Caco-2 (cell line): ENCODE measurements around the gene LRRC40. TPM values are rescaled to one million over a fixed set of nuclear protein-coding genes. Genes with fewer than 3 reads are reported as not detected.

ENCODE experiments used
- BruUV-seq: library from RNA; stranded (reverse); fragments of 400-500 nt; replicated peaks from 2 replicates; lab custom pipeline; 2021; lab: Mats Ljungman, UMichigan
- CTCF ChIA-PET: fragments of 300-600 bp; sonication (Branson Sonifier 250); formaldehyde crosslinking; loops from one replicate; lab custom pipeline; 2022; ENCODE audit warnings: antibody characterized with exemption; lab: Charles Lee
- POLR2A ChIA-PET: fragments of 300-600 bp; sonication (Branson Sonifier 250); formaldehyde crosslinking; loops from one replicate; lab custom pipeline; 2022; ENCODE audit warnings: antibody characterized with exemption; lab: Charles Lee
- DNase-seq, 2 experiments: peaks; one replicate each; pipeline versions ENCODE4 v3.0.0 to v3.0.0-alpha.2; 2020 to 2022
- H3K27me3 ChIP-seq: replicated peaks from 2 replicates; pipeline ENCODE4 v1.6.0; 2011; ENCODE audit warnings: low read length; ENCODE audit not compliant: control insufficient read depth, insufficient read depth
- H3K36me3 ChIP-seq: 2 replicates; pipeline ENCODE4 v1.5.1; 2011; ENCODE audit warnings: low read length; ENCODE audit not compliant: control insufficient read depth, insufficient read depth
- H3K4me1 ChIP-seq: fragments of 250-450 bp; sonication (Bioruptor Pico); 2 replicates; pipeline ENCODE4 v1.5.1; 2020; ENCODE audit warnings: mild to moderate bottlenecking
- H3K4me3 ChIP-seq: 2 replicates; pipeline ENCODE4 v1.5.1; 2011; ENCODE audit warnings: low read depth, mild to moderate bottlenecking, control low read depth, low read length
- H3K9me3 ChIP-seq: fragments of 250-450 bp; sonication (Bioruptor Pico); 2 replicates; pipeline ENCODE4 v1.5.1; 2020; ENCODE audit warnings: mild to moderate bottlenecking, moderate library complexity
- H3K27ac Mint-ChIP-seq: one replicate; pipeline ENCODE4 v1.8.0; 2022; ENCODE audit warnings: mixed read lengths; ENCODE audit not compliant: unreplicated experiment
- H3K27me3 Mint-ChIP-seq: one replicate; pipeline ENCODE4 v1.8.0; 2022; ENCODE audit warnings: mixed read lengths; ENCODE audit not compliant: insufficient read depth, unreplicated experiment
- H3K36me3 Mint-ChIP-seq: one replicate; pipeline ENCODE4 v1.8.0; 2022; ENCODE audit warnings: mild to moderate bottlenecking, mixed read lengths; ENCODE audit not compliant: insufficient read depth, unreplicated experiment
- H3K4me1 Mint-ChIP-seq: one replicate; pipeline ENCODE4 v1.8.0; 2022; ENCODE audit warnings: low read depth, mixed read lengths; ENCODE audit not compliant: unreplicated experiment
- H3K4me3 Mint-ChIP-seq: one replicate; pipeline ENCODE4 v1.8.0; 2022; ENCODE audit warnings: mild to moderate bottlenecking, moderate library complexity, mixed read lengths; ENCODE audit not compliant: unreplicated experiment
- H3K9me3 Mint-ChIP-seq: one replicate; pipeline ENCODE4 v1.8.0; 2022; ENCODE audit warnings: mixed read lengths; ENCODE audit not compliant: unreplicated experiment
- CTCF ChIP-seq, 2 experiments: fragments of 200-600 bp in 1 of 2; IDR thresholded peaks; 1 replicate in 1 of 2; 2 replicates in 1 of 2; pipeline versions ENCODE4 v1.5.1 to v1.8.0; 2011 to 2022; ENCODE audit warnings: antibody characterized with exemption in 1 of 2, control low read depth in 1 of 2, inconsistent platforms in 1 of 2, low read depth in 1 of 2, low read length in 1 of 2, mild to moderate bottlenecking in 1 of 2, moderate library complexity in 1 of 2; ENCODE audit not compliant: insufficient read depth in 1 of 2, severe bottlenecking in 1 of 2, unreplicated experiment in 1 of 2
- intact Hi-C: fragments of 100-400 bp; cut with micrococcal nuclease; formaldehyde crosslinking; loops from one replicate; pipeline ENCODE4 v1.10.0; 2022; ENCODE audit not compliant: unreplicated experiment
- total RNA-seq: library from RNA; stranded (reverse); gene quantifications from 2 replicates; pipeline ENCODE4 v1.2.3, GENCODE V29; 2022

The LRRC40 gene
- total RNA-seq, 1 experiment from 2014 or later, result 15.6 TPM

- Mint-ChIP-seq H3K36me3 (no peaks in the 10 kb centered on the region), H3K4me3 (no peak overlapping the region), H3K27ac (no peak overlapping the region), H3K27me3 (no peaks in the 10 kb centered on the region), H3K4me1 (peaks cover 8% of the 10 kb centered on the region), H3K9me3 (no peaks in the 10 kb centered on the region)
- no TSS peak for BruUV-seq
- H3K36me3 ChIP-seq, result no peaks in the 10 kb centered on the region
- no peaks in the 10 kb centered on the region for H3K27me3 ChIP-seq
- intact Hi-C loops, result no loop called here
- no peak for TF ChIP-seq CTCF (IDR thresholded peaks at IDR 0.05; ENCODE audit: insufficient read depth in 1 of 2, low read depth in 1 of 2, low read length in 1 of 2, severe bottlenecking in 1 of 2, unreplicated experiment in 1 of 2)
- ChIA-PET CTCF (no interaction called here), POLR2A (no interaction called here)
- H3K4me1 ChIP-seq, result no peaks in the 10 kb centered on the region
- DNase-seq, result no peak
- no peak overlapping the region for H3K4me3 ChIP-seq
- H3K9me3 ChIP-seq, result no peaks in the 10 kb centered on the region
These were observed 36.1 kb downstream of the LRRC40 start for GRCh38 chr1:70169018-70169839.

- no peak overlapping the region for H3K27ac Mint-ChIP-seq
- no peak overlapping the region for H3K4me3 Mint-ChIP-seq
- Histone ChIP-seq H3K9me3 (no peaks in the 10 kb centered on the region), H3K27me3 (no peaks in the 10 kb centered on the region), H3K4me1 (no peaks in the 10 kb centered on the region), H3K36me3 (no peaks in the 10 kb centered on the region), H3K4me3 (no peak overlapping the region)
- no peak for DNase-seq
- TF ChIP-seq CTCF (IDR thresholded peaks at IDR 0.05; ENCODE audit: insufficient read depth in 1 of 2, low read depth in 1 of 2, low read length in 1 of 2, severe bottlenecking in 1 of 2, unreplicated experiment in 1 of 2), result no peak
- CTCF ChIA-PET, result interaction anchor here (0.6 kb wide), 1 partner anchor 308 kb away, joined by 3 read pairs; no protein-coding TSS in a partner anchor
- POLR2A ChIA-PET, result no interaction called here
- intact Hi-C loops, result no loop called here
- H3K4me1 Mint-ChIP-seq, result peaks cover 8% of the 10 kb centered on the region
- no peaks in the 10 kb centered on the region for H3K9me3 Mint-ChIP-seq
- no peaks in the 10 kb centered on the region for H3K27me3 Mint-ChIP-seq
- no peaks in the 10 kb centered on the region for H3K36me3 Mint-ChIP-seq
- no TSS peak for BruUV-seq
These were observed 37.1 kb downstream of the LRRC40 start for GRCh38 chr1:70168283-70168682.

GRCh38 chr1:70164350-70164749 is 41.0 kb downstream of the LRRC40 start:
- Mint-ChIP-seq H3K27ac (no peak overlapping the region), H3K4me1 (peaks cover 6% of the 10 kb centered on the region), H3K36me3 (no peaks in the 10 kb centered on the region), H3K27me3 (no peaks in the 10 kb centered on the region), H3K9me3 (no peaks in the 10 kb centered on the region), H3K4me3 (no peak overlapping the region)
- no peak overlapping the region for H3K4me3 ChIP-seq
- POLR2A ChIA-PET, result no interaction called here
- no peaks in the 10 kb centered on the region for H3K27me3 ChIP-seq
- H3K4me1 ChIP-seq, result no peaks in the 10 kb centered on the region
- no peaks in the 10 kb centered on the region for H3K9me3 ChIP-seq
- intact Hi-C loops, result no loop called here
- no TSS peak for BruUV-seq
- DNase-seq, result no peak
- H3K36me3 ChIP-seq, result no peaks in the 10 kb centered on the region
- no peak for TF ChIP-seq CTCF (IDR thresholded peaks at IDR 0.05; ENCODE audit: insufficient read depth in 1 of 2, low read depth in 1 of 2, low read length in 1 of 2, severe bottlenecking in 1 of 2, unreplicated experiment in 1 of 2)
- CTCF ChIA-PET, result no interaction called here
